HG03378 (cell line): ENCODE results near the gene ENOX1.
"Not testable (repeated sequence)": the region's sequence is repeated elsewhere in the genome, so short reads cannot be mapped to it uniquely, and the experiment has no call there.

Experiments used
- ATAC-seq: cut with Tn5 transposase; IDR thresholded peaks from one replicate; pipeline ENCODE4 v1.9.1; 2021; ENCODE audit warnings: mild to moderate bottlenecking, moderate library complexity; ENCODE audit not compliant: unreplicated experiment

Gene ENOX1

DNA sequence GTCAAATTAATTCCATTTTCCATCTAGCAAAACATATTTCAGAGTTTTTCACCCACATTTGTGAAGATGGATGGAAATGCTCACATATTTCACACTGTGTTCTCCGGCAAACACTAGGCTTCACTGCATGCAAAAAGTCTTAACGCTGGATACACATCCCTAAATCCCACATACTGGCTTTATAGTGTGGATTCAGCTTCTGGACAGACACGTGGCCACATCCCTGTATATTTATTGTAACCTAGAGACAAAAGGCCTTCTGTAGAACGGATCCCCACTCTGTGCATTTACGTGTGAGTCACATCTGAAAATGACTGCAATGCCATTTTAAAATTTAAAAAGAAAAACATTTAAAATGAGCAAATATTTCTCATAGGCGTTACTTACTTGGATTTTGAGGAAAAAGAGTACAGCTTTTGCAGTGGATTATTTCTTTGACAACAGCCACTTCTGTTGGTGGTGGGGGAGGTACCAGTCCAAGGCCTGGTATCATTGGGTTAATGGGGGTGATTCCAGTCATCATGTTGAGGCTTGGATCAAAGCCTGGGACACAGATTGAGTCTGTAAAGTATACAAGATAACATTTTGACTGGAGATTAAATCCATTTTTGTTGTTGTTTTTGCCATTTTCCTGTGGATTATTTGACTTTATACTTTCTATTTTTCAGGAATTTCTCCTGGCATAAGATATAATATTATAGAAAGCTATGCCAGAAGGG, 425.7 kb downstream of the ENOX1 start:
- no peak for ATAC-seq

DNA sequence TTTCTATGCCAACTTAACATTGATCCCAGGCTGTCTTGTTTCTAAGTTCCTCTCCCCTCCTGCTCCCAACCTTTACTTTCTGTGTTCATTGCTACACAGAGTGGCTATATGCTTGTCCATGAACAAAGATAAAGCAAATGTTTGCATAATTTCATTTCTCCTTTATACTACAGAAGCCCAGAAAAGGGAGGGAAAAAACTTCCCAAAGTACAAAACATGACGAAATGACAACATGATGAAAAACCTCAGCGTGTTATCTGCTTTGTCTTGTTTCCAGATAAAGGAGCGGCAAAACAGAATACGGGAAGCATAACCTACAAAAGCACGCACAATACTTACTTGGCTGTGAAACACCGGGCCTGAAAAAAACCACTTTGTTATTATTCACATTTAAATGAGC, 426.6 kb downstream of the ENOX1 start:
- no peak for ATAC-seq

DNA sequence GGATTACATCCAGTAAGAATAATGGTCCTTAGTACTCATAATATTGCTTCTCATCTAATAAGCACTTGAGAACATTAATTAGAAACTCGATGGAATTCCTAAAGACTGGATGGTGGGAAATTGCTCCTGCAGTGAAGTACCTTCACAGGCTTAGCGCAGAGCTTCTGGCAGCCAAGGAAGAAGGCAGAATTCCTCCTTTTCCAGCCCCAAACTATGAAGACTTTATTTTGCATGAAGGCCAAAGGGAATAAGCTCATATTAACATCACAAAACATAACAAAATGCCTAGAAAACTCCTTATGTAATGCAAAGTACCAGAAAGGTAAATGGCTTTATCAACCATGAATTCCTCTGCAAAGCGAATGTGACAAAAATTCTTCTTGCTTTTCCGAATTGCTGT, 427.2 kb downstream of the ENOX1 start:
- ATAC-seq, result no peak

DNA sequence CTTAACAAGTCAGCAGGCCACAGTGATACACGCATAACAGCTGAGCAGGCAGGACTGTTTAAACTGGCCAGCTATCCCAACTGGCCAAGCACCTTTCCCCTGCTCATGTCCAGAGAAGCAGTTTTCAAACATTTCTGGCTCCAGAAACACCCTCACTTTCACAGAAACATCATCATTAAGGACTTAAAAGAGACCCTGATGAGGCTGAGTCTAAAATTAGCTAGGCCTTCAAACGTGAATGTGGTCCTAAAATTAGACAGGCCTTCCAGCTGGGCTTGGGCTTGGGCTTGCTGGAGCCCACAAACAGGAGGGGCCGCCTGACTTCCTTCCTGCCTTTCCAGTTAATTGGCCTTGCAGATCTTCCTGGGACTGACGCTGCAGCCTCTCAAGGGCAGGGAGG, 429.2 kb downstream of the ENOX1 start:
- no peak for ATAC-seq

DNA sequence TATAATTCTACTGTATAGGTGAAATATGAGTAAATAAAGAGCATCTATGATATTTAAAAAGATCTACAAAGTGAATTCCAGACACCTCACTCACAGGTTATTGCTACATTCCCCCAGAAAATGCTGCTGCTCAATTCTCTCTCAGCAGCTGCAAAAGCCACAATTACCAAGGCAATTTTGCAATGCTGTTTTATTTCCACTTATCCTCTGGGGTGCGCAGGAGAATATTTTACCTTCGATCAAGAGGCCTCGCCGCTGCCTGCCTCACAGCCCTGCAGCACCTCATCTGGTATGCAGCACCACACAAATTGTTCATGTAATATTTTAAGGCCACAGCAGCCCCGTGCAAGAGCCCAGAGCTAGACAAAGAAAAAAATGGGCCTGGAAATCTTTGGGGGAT, 430.2 kb downstream of the ENOX1 start:
- ATAC-seq, result no peak

DNA sequence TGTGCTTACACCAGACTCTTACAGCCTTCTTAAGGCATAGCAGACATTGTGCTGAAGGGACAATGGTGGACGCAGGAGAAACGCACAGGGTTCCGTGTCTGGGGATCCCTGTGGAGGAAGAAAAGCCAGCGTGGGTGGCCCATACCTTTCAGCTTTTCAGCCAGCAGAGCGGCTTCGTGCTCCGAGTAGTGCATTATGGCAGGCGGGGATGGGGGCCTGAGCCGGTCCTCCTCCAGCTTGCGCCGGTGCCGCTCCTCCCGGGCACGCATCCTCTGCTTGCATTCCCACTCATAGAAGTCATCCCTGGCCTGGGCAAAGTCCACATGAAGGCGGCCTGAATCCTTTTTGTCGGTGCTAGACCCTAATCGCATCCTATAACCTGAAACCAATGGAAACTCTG, 431.0 kb downstream of the ENOX1 start:
- ATAC-seq, result no peak

DNA sequence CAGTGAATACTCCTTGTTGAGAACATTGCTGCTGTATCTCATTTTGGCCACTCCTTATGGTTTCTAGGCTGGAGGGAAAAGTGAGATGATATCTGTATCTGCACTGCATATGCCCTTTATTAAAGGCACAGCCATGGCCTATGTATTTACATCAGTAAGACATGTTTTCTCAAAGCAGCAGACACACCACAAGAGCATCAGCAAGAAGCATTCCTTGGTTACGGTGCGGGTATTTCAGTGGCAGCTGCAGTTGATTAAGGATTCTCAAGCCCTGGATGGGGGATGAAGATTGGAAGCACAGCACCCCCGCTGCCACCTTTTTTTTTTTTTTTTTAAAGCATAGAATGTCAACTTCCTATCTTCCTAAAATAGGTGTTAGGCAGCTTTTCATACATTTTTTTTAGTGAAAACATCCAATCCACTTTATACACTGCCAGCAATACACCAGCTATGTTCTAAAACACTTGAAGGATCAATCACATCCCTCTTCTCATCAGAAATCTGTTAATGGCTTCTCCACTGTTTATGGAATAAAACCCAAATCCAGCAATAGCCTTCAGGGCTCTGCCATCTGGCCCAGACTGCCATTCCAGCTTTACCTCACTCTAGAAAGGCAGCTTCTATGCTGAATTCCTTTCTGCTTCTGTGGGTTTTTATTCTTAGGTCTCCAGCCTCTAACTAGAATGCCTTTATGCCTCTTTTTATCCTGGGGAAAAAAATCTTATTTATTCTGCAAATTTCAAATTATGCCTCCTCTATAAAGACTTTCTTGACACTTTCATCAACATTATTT, 432.4 kb downstream of the ENOX1 start:
- no peak for ATAC-seq

DNA sequence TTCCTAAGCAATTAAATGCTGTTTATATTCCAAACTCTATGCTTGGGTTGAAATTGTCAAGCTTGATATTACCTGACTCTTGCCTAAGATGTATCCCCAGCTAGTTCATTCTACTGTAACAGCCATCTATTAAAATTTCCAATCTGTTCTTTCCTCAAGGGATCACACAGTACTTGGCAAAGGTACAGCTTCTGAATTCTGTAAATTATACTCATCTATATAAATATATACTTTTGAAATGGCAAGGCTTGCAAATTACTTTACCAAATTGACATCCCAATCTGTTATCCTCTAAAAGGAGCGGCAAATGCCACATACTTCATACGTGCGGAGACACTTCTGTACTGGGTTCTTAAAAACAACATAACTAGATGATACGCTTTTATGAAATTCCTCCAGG, 433.1 kb downstream of the ENOX1 start:
- no peak for ATAC-seq

DNA sequence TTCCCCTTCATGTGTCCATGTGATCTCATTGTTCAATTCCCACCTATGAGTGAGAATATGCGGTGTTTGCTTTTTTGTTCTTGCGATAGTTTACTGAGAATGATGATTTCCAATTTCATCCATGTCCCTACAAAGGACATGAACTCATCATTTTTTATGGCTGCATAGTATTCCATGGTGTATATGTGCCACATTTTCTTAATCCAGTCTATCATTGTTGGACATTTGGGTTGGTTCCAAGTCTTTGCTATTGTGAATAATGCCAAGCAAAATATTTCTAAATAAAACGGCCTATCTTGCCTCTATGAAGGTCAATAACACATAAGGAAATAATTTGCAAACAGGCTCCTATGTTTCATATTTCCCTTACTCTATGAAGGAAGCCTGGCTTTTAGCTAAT, 435.2 kb downstream of the ENOX1 start:
- not testable (repeated sequence) for ATAC-seq

DNA sequence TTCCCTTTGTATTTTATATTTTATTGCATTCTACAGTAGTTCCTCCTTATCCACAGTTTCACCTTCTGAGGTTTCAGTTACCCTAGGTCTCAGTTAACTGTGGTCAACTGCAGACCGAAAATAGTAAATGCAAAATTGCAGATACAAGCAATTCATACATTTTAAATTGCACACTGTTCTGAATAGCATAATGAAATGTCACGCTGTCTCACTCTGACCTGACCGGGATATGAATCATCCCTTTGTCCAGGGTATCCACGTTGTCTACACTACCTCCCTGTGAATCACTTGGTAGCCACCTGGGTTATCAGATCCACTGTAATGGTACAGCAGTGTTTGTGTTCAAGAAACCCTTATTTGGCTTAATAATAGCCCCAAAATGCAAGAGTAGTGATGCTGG, 438.4 kb downstream of the ENOX1 start:
- ATAC-seq, result no peak

DNA sequence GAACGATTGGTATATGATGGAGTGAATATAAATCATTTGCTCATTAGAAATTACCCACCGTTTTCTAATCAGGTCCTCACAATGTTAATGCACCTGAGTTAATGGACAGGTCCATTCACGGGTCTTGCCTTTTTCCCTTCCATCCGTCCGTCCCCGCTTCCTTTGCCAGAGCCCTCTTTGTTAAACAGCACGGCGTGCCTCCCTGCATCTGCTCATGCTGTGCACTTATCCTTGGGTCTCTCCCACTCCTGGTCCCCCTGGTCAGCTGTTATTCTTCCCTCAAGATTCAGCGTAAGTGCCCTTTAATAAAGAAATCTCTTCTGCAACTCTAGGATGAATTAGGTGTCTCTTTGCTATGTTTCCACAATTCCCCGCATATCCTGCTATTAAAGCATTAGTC, 438.9 kb downstream of the ENOX1 start:
- ATAC-seq, result no peak

DNA sequence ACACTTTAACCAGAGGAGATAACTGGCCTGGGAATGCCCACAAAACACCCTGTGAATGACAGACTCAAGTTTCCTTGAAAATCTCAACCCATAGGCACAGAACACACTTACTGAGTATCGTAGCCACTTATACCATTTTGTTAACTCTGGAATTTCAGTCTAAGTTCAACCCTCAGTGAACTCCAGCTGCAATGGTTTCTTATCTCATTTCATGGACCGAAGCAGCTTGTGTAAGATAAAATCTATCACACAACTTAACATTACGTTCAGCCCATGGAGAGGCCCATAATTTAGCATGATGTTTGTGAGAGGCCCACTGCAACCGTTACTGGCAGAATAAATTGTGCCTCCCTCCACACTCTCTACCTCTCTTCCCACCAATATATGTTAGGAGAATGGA, 440.3 kb downstream of the ENOX1 start:
- ATAC-seq, result no peak

DNA sequence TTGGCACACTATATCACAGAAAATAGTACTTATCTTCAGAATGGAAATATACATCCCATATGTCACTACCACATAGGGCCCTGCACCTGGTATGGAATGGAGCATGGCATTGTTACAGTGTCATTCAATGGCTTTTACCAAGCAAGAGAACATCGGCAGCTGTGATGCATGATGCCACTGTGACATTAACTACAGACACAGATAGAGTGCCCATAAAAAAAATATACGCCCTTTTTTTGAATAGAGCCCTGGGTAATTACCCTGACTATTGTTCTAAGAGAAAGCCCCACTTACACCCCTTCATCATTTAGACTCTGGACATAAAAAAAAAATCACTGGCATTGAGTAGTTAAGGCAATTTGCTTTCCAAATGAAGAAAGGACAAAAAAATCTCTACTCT, 443.1 kb downstream of the ENOX1 start:
- no peak for ATAC-seq

DNA sequence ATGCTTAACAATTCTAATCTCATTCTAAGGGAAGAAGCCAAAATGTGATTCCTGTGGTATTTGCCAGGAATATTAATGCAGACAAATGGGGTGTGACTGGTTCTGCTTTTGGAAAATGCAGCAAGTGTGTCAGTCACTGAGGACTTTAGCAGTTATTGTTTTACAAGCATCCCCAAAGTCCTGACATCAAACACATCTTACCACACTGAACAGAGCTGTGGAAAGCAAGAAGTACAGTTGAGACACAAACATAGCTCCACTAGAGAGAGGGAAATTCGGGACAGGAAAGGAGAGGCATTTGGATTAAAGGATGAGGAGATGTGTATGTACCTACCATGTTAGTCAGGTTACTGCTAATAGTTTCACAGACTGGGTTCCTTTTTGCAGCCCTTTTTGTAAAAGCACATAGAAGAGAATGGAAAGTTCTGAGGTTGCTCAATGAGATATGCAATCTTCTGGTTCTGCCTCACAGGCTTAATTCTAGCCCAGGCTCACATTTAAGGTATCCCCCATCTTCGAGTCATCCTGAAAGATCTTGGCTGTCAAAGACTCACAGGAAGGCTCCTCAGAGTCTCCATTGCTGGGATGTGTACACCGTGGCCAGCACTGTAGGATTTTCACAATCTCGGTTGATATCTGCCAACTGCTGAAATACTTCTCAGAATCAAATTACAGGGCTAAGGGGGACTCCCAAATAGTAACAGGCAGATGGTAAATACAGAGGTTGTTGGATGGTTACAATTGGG, 446.8 kb downstream of the ENOX1 start:
- no peak for ATAC-seq

DNA sequence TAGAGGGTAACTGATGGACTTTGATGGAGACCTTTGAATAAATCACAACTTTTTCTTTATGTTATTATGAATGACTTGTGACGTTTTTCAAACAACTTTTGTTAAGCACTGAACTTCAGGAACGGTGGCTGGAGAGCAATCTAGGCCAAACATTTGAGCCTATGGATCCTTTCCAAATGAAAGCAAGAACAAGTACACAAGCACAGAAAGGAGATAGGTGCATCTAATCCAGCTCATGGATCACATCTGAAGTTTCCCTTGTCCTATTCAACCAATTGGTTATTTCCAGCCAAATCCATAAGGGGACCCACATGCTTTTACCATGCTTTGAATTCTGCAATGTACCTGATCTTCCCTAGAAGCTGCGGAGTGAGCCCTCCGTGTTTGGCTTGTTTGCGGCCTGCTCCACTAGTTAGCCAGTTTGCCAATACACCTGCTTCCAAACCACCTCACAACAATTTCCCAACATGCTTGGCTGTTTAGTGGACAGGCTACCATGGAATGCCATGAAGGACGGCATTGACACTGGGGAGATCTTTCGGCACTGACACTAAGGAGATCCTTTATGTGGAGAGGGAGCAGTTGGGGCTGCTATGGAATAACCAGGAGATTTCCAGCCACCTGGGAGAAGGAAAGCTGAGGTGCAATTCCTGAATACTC, 447.5 kb downstream of the ENOX1 start:
- no peak for ATAC-seq

DNA sequence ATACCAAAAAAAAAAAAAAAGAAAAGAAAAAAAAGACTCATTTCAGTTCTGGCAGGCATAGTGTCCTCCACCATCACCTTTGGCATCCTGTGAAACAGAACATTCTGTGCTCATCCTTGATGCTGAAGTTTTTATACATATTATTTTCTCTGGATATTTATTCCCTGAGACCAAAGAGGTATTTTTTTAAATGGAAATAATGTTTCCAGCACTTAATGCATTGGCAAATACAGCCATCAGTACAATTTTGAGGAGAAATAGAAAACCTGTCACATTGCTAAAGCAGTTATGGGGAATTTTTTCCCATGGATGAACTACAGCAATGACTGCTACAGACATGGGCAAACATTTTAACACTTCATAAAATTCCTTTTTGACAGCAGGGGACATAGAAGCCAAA, 451.0 kb downstream of the ENOX1 start:
- ATAC-seq, result no peak

DNA sequence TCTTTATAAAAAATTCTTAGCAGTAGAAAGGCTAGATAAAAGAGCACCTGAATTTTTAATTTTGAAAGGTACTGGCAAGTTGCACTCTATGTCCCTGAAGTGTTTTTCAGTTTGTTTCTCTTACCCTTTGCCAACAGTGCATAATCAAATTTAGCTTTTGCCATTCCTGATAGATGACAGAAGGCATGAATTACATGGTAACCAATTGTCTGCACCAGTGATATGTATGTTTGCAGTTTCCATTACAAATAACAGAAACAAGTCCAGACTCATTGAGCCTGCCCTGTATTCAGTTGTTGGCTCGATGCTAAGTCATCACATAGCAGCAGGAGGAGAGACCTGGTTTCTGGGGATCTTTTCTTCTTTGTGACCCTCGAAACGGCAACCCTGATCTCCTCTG, 453.6 kb downstream of the ENOX1 start:
- ATAC-seq, result no peak

DNA sequence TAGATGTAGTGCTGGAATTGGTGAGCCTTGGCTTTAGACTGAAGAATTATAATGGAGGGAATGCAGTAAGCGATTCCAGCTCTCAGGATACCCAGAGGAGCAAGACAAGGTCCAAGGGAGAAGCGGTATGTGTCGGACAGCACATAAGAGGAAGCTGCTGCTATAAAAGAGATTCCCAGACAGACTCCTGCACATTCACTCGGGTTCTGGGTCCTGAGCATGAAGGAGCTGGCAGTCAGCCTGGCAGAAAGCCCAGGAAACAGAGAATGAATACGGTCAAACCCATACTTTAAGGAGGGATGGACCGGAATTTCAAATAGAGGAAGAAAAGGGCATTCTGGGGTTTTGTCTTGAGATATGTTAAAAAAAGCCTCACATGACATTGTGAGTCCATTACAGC, 455.1 kb downstream of the ENOX1 start:
- no peak for ATAC-seq

DNA sequence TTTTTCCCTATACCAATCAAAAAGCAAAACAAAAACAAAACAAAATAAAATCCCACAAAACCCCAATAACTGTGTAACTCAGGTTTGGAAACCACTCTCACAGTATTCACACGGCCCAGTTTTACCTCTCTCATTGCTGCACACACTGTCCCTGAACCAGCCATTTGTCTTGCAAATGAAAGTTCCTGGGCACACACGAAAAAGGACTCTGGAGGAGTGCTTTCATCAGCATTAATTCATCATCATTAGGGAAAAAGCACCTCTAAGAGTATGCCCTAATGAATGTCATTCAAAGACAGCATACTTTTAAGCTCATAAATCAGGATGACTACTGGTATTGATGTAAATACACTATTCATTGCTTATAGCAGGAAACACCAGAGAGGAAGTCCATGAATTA, 457.1 kb downstream of the ENOX1 start:
- ATAC-seq, result no peak

DNA sequence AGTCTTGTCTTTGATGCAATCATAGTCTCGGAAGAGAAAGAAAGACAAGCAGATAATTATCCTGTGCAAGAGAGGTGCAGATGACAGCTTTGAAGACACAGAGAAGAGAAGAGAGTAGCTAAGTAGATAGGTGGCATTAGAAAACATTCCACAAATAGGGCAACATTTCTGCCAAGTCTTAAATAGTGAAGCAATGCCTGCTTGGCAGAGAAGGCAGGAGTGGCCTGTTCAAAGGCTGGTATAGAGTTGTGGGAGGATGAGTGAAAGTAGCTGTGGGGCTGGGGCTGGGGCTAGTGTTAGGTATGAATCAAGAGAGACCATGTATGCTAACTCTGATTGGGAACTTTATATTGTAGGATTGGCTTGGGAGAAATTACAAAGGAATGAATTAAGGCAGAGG, 457.9 kb downstream of the ENOX1 start:
- no peak for ATAC-seq

DNA sequence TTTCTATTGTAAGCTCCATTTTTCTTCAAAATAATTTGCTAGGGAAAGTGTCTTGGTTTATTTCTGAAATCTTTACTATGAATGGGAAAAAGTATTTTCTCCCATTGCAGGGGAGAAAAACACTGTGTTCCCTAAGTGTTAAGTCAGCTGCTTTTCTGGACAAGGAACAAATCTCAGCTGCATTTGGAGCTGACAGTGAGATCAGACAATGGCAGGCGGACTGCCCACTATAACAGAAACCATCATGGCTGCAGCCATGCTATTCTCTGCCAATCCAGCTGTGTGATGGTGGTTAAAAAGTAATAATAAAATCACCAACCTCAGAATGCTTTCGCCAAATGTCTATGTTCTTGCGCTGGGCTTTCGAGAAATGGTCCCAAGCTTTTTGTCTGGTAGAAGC, 460.7 kb downstream of the ENOX1 start:
- no peak for ATAC-seq
